Lower leg skin (tissue), 4 donors: ENCODE results near the gene FEM1B. TPM values are rescaled to one million over a fixed set of nuclear protein-coding genes. Genes with fewer than 3 reads are reported as not detected.

Source experiments
- DNase-seq, 2 donors: peaks; one replicate each; pipeline ENCODE4 v3.0.0-alpha.2; 2019; ENCODE audit warnings: low spot score in 2 of 2
- H3K4me3 ChIP-seq: fragments of 200-600 bp; sonication (generic); 2 replicates; pipeline ENCODE4 v1.5.1; 2017; ENCODE audit warnings: mild to moderate bottlenecking, low read depth; ENCODE audit not compliant: poor library complexity, severe bottlenecking
- POLR2A ChIP-seq, 2 donors: fragments of 450-650 bp; IDR thresholded peaks; one replicate each; pipeline ENCODE4 v1.6.1; 2016 to 2017; ENCODE audit warnings: antibody characterized with exemption in 2 of 2, mild to moderate bottlenecking in 1 of 2, moderate library complexity in 1 of 2
- WGBS, 2 donors: methylation state at CpG; one replicate each; pipeline ENCODE4 v1.1.5; 2018; 5-methylcytosine and 5-hydroxymethylcytosine counted together
- intact Hi-C: fragments of 100-400 bp; cut with DNase I; formaldehyde crosslinking; loops from one replicate; pipeline ENCODE4 v1.15.0; 2023; ENCODE audit warnings: low total_unique reads
- total RNA-seq, 4 donors: library from RNA; depleted of rRNA; stranded (reverse); fragments of >200 nt; gene quantifications; one replicate each; pipeline ENCODE4 v1.1.0, GENCODE V29; 2016
- TF ChIP-seq, protein P1 (sequence below), 3 donors: fragments of 450-650 bp; IDR thresholded peaks; one replicate each; pipeline ENCODE4 v1.5.1; 2016; ENCODE audit warnings: antibody characterized with exemption in 3 of 3, mild to moderate bottlenecking in 3 of 3, moderate library complexity in 2 of 3

FEM1B gene
- total RNA-seq, 4 donors from 2014 or later = 70.6 to 90.9 (median 82.4) TPM

DNA sequence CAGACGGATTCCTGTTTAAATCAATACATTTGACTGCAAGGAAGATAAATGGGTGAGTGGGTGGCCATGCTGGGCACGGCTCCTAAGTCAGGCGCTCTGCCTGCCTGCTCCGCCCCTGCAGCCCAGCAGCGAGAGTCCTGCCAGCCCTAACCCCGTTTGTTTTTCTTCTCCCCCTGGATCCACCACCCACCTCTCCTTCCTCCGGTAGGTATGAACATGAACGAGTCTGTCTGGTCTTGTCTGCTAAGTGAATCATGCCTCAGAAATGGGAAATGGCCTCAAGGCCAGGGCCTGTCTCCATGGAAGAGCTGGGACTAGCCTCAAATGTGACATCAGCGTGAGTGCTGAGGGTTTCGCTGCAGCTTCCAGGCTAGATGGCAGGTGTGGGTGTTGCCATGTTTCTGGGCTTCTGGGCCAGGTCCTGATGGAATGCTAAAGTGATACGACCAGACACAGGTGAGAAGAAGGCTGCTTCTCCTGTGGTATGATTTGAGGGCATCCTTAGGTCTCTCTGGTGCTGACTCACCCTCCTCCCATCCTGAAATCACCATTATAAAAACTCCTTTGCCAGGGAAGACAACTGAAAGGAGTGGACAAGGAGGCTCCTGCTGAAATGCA, 5.6 kb upstream of the FEM1B start:
- peak; percentile 75 to 91 for DNase-seq

DNA sequence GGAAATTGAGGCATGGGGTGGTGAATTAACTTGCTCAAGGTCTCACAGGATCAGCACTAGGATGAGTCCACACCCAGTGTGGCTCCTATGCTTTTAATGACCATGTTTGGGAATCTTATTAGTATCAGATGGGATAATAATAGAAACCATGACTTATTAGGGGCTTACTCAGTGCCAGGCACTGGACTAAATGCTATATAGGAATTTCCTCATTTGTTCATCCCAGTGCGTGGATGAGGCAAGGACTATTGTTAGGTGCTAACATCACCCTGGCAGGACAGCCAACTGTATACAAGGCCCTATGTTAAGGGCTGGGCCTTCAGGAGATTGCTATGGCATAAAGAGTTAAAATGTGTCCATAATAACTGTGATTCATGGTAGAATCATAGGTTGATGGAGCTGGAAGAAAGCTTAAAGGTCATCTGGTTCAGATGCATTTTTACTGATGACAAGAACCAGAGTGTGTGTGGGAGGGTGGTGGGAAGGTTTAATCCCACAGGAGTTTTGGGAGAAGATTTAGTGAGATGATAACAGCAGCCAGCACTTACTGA, 4.7 kb upstream of the FEM1B start:
- no peak overlapping the region for H3K4me3 ChIP-seq
- intact Hi-C loops = no loop called here
- WGBS, 2 donors = 50 to 53% methylated on average over 1 of the region's 1 CpG
- TF ChIP-seq POLR2A (IDR thresholded peaks at IDR 0.05) = no peak
- TF ChIP-seq, protein P1, sequence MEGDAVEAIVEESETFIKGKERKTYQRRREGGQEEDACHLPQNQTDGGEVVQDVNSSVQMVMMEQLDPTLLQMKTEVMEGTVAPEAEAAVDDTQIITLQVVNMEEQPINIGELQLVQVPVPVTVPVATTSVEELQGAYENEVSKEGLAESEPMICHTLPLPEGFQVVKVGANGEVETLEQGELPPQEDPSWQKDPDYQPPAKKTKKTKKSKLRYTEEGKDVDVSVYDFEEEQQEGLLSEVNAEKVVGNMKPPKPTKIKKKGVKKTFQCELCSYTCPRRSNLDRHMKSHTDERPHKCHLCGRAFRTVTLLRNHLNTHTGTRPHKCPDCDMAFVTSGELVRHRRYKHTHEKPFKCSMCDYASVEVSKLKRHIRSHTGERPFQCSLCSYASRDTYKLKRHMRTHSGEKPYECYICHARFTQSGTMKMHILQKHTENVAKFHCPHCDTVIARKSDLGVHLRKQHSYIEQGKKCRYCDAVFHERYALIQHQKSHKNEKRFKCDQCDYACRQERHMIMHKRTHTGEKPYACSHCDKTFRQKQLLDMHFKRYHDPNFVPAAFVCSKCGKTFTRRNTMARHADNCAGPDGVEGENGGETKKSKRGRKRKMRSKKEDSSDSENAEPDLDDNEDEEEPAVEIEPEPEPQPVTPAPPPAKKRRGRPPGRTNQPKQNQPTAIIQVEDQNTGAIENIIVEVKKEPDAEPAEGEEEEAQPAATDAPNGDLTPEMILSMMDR (IDR thresholded peaks at IDR 0.05) = no peak
- DNase-seq = no peak

More for the DNA sequence above, 5.6 kb upstream of the FEM1B start:
- H3K4me3 ChIP-seq = no peak overlapping the region
- TF ChIP-seq, protein P1 (IDR thresholded peaks at IDR 0.05) = no peak
- TF ChIP-seq POLR2A (IDR thresholded peaks at IDR 0.05) = no peak
- intact Hi-C loops = no loop called here
- WGBS, 2 donors = 19 to 32% methylated on average over 11 of the region's 11 CpGs

DNA sequence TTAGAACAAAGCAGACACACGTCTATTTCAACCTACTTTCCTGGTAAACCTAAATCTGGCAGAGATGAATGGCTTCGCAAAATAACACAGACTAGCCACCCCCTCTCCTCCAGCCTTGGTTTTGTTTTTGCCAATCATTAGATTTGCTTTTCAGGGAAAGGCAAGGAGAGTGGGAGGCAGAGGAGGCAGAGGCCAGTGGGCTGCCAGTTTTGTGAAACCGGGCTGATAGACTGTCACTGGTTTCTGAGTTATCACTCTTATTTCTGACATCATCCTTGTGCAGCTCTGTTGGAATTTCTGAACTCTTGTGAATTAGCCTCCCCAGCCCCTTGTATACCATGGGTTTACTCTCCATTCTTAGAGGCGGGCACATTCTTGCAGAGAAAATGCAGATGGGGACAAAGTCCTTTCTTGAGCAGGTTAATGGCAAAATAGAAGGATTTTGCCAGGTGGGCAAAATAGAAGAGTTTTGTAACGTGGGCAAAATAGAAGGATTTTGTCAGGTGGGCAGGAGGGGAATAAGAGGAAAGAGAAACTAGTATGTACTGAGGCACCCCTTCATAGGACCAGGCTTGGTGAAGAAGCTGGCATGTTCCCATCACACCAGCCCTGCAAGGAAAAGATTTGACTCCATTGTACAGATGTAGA, 3.2 kb upstream of the FEM1B start:
- intact Hi-C loops = no loop called here
- whole genome bisulfite sequencing, 2 donors = 74 to 86% methylated on average over 5 of the region's 5 CpGs
- TF ChIP-seq, protein P1 (IDR thresholded peaks at IDR 0.05) = no peak
- TF ChIP-seq POLR2A (IDR thresholded peaks at IDR 0.05) = no peak
- no peak overlapping the region for H3K4me3 ChIP-seq
- DNase-seq = no peak

DNA sequence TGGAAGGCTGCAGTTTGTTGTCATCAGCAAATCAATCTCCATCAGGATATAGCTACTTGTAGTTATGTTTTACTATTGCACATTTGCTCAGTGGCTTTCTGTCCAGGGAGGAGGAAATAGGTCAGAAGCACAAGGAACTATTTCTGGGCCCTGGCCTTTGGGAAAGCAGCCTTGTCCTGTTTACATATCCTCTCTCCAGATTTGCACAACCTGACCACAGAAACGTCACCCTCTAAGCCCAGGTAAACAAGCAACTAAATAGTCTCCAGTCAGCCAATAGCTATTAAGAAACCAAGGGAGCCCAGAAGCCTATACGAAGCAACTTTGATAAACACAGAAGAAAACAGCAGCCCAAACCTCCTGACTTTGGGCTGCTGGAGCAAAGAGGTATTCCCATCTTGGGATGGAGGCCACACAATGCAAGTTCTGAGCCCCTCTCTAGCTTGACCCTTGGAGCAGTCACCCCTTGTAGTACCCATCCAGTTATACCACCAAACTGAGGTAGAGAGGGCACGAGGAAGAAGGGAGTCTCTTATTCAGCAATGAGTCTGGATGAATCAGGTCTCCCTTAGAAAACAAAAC, 2.3 kb upstream of the FEM1B start:
- intact Hi-C loops = no loop called here

DNA sequence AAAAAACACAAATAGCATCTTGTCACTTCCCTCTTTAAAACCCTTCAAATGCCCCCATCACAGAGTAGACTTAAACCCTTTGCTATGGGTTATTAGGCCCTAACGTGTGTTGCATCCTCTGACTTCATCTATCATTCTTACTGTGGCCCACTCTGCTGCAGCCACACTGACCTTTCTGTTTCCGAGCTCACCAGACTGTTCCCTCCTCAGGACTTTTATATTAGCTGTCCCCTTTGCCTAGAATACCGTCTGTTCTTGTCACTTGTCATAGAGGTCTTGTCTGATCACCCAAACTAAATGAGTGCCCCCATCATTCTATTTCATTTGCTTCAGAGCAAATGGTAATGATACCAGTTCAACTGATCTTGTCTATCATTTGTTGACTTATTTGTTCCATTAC, 877 bp upstream of the FEM1B start:
- no peak for DNase-seq
- intact Hi-C loops = no loop called here
- TF ChIP-seq, protein P1 (IDR thresholded peaks at IDR 0.05) = no peak
- TF ChIP-seq POLR2A (IDR thresholded peaks at IDR 0.05) = no peak
- 33 to 35% methylated on average over 3 of the region's 3 CpGs for WGBS, 2 donors
- H3K4me3 ChIP-seq = peak overlapping the region; percentile 79

More for the DNA sequence above, 2.3 kb upstream of the FEM1B start:
- 75% methylated on average over 3 of the region's 3 CpGs for WGBS, 2 donors
- H3K4me3 ChIP-seq = no peak overlapping the region
- no peak for DNase-seq
- no peak for TF ChIP-seq POLR2A (IDR thresholded peaks at IDR 0.05)
- TF ChIP-seq, protein P1 (IDR thresholded peaks at IDR 0.05) = no peak
